GM19099 (cell line): ENCODE data around the gene RCAN2.

Experiments
- POLR2A ChIP-seq: IDR thresholded peaks from 3 replicates; pipeline ENCODE4 v1.6.1; 2011; ENCODE audit warnings: low read depth; ENCODE audit not compliant: insufficient read length; ENCODE audit errors: extremely low read depth

Gene RCAN2

DNA sequence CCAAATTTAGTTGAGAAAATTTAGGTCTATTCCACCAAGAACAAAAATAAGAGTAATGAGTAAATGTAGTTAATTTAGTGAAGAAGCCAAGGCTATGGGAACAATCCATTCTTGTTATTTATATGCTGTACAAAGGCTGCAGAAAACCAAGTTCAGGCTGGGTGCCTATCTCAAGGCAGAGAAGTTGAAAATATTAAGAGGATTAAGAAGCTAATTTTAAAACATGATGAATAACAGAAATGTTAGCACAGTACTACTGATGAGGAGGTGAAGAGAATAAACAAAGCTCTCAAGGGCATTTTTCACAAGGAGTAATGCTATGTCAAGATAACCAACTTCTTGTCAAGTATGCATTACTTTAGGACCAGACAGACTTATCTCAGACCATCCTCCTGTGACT, 68.6 kb downstream of the RCAN2 start:
- TF ChIP-seq POLR2A = no peak

- no peak for TF ChIP-seq POLR2A
These were observed 69.3 kb downstream of the RCAN2 start for GRCh38 chr6:46421939-46422338.

DNA sequence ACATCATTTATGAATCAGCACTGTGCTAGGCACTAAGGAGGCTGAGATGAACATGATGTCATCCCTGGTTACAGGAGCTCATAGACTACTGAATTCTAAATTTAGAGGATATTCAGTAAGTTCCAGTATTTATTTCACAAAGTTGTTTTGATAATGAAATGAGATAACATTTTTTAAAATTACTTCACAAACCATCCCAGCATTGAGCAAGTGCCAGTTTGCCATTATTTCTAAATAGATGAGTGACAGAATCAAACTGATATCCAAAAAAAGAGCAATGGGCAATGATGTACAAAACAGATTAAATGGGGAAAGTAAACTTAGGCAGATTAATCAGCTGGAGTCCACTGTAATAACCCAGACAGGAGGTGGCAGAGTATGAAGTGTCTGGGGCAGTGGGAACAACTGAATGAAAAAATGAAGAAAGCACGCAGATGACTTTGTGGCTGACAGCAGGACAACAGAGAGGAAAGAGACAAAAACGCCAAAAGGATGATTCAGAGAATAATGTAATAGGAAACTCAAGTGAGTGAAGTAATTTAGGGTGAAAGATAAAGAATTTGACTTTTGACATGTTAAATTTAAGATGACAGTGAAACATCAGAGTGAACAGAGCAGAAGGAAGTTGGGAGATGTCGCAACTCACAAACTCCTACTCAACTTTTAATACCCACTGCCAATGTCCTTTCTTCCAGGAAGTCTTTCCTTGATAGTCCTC, 70.2 kb downstream of the RCAN2 start:
- no peak for TF ChIP-seq POLR2A

- no peak for TF ChIP-seq POLR2A
These were observed 71.7 kb downstream of the RCAN2 start for GRCh38 chr6:46419576-46420002.

DNA sequence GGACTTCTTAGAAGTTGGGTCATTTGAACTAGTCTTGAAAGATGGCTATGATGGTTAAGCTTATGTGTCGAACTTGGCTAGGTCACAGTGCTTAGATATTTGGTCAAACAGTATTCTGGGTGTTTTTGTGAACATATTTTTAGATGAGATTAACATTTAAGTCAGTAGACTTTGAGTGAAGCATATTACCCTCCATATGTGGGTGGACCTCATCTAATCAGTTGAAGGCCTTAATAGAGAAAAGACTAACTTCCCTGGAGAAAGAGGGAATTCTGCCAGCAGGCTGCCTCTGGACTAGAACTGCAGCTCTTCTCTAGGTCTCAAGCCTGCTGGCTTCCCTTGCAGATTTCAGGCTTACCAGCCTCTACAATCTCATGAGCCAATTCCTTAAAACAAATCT, 76.9 kb downstream of the RCAN2 start:
- TF ChIP-seq POLR2A = no peak

- no peak for TF ChIP-seq POLR2A
These were observed 78.6 kb downstream of the RCAN2 start for GRCh38 chr6:46412662-46413061.

- TF ChIP-seq POLR2A = no peak
These were observed 79.6 kb downstream of the RCAN2 start for GRCh38 chr6:46411456-46412197.

- TF ChIP-seq POLR2A = no peak
These were observed 80.8 kb downstream of the RCAN2 start for GRCh38 chr6:46410334-46410953.

GRCh38 chr6:46407776-46408530, 83.3 kb downstream of the RCAN2 start:
- TF ChIP-seq POLR2A = no peak

DNA sequence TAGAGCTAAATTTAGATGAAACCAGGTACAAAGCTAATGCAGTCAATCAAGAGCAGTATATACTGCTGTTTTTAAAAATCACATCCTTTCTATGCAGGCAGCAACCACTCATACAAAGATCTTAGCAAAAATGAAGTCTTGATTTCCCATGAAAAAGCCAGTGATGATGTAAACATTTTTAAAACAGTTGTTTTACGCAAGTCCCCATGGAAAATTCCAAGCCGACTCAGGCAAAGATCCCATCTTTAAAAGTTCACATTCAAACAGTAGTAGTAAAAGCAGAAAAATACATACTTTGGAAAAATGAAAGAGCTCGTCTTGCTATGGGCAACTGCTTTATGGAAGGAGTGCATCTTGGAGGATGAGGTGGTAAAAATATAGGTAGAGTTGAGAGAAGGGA, 84.0 kb downstream of the RCAN2 start:
- TF ChIP-seq POLR2A = no peak

GRCh38 chr6:46400898-46401297, 90.4 kb downstream of the RCAN2 start:
- TF ChIP-seq POLR2A = no peak

GRCh38 chr6:46395530-46395929, 95.7 kb downstream of the RCAN2 start:
- no peak for TF ChIP-seq POLR2A

- no peak for TF ChIP-seq POLR2A
These were observed 97.3 kb downstream of the RCAN2 start for GRCh38 chr6:46393940-46394337.

DNA sequence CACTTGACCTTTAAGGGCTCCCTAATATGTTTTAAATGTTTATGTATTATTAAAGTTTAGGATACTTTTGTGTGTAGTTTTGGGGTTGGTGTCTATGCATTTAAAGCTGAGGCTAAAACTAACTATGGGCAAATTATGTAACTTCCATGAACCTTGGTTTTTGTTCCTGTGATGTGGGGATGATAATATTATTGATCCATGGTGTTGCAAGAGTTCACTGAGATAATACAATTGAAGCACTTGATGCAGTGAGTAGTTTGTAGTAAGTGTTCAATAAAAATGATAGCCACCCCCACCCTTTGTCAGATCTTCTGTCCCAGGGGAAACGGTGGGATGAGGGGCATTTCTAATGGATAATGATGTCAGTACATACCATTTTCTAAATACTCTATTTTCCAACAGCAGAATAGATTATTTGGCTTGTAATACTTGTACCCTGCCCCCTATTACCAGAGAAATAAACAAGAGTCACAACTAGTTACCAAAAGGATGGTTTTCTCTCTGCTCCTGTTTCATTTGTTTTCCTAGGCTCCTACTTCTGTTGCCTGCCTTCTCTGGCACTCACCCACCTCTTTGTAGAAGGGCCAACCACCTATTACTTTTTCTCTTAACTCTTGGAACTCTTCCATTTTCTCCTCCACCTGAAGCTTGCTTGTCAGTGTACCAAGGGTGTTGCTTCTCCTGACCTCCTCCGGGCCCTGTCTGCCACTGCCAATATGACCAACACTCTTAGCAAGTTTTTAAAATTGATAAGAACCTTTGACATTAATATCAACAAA, 97.9 kb downstream of the RCAN2 start:
- TF ChIP-seq POLR2A = no peak
